GM12891 (cell line): ENCODE measurements around the gene DPH5.

ENCODE experiments used
- POLR2A ChIP-seq: IDR thresholded peaks from 2 replicates; pipeline ENCODE4 v1.6.1; 2011; ENCODE audit warnings: low read depth, low read length, control low read depth
- POLR2AphosphoS5 ChIP-seq: IDR thresholded peaks from 2 replicates; pipeline ENCODE4 v1.6.1; 2011; ENCODE audit warnings: low read depth, low read length, control low read depth
- SPI1 ChIP-seq: IDR thresholded peaks from 2 replicates; pipeline ENCODE4 v1.6.1; 2011; ENCODE audit warnings: low read depth, low read length, control low read depth

DNA sequence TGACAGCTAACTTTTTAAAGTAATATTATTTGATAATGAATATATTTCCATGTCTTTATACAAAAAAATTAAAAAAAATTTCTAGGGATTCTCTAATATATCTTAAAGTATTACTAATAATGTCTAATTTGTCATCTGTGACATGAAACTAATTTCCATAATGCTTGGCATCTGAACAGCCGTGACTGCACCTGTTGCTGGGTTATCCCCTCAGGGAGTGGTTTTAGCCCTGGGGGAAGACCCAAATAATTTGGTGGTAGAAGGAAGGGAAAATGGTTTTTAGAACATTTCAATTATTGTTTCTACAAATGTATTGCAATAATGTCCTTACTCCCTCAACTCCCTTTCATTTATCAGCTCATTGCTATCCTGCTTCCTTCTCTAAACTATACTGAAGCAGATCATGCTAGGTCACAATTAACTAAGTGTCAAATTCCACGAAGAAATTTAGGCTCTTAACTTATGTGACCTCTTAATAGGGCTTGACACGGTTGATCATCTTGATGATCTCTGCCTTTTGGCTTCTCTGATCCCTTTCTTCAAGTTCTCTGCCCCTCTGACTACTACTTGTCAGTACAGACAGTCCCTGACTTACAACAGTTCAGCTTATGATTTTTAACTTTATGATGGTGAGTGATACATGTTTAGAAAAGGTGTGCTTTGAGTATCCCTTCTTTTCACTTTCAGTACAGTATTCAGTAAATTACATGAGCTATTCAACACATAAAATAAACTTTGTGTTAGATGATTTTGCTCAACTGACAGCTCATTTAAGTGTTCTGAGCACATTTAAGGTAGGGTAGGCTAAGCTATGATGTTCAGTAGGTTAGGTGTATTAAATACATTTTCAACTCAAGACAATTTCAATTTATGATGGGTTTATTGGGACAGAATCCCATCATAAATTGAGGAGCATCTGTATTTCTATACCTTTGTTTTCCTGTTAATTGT, 26.4 kb upstream of the DPH5 start:
- TF ChIP-seq POLR2A (no peak), POLR2AphosphoS5 (no peak), SPI1 (no peak)
